Fibroblast of pulmonary artery (primary cell): ENCODE results near the gene OPHN1.

Source experiments
- DNase-seq: peaks from one replicate; pipeline ENCODE4 v3.0.0-alpha.2; 2010; ENCODE audit warnings: low read depth
- H3K4me3 ChIP-seq: replicated peaks from 2 replicates; pipeline ENCODE4 v1.5.1; 2011; ENCODE audit warnings: low read depth, mild to moderate bottlenecking, control low read depth, low read length, moderate library complexity
- CTCF ChIP-seq: IDR thresholded peaks from 2 replicates; pipeline ENCODE4 v1.5.1; 2011; ENCODE audit warnings: mild to moderate bottlenecking, control low read depth, low read length, inconsistent platforms; ENCODE audit errors: missing control alignments

Gene OPHN1

DNA sequence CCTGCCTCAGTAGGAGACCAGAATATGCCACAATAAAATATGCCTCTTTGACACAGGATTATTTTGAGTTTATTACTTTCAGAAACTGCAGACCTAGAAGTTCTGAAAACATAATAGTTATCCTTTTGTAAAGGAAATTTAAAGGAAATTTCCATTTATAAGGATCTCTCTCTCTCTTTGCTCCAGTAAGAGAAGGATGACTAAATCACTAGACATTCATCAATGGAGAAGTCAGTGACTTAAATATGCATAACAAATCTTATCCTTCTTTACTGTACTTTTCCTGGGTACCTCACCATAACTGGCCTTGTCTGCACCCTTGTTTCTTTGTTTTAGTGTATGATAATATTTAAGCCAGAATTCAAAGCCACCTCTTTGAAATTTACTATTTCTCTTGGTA lies 28.3 kb upstream of the OPHN1 start:
- no peak overlapping the region for H3K4me3 ChIP-seq
- no peak for TF ChIP-seq CTCF
- DNase-seq, result no peak

GRCh38 chrX:68461093-68461492 lies 27.8 kb upstream of the OPHN1 start:
- TF ChIP-seq CTCF, result no peak
- H3K4me3 ChIP-seq, result no peak overlapping the region
- DNase-seq, result no peak

- no peak for DNase-seq
- H3K4me3 ChIP-seq, result no peak overlapping the region
- no peak for TF ChIP-seq CTCF
Observed at GRCh38 chrX:68455151-68455510, 21.8 kb upstream of the OPHN1 start.

- no peak overlapping the region for H3K4me3 ChIP-seq
- TF ChIP-seq CTCF, result no peak
- no peak for DNase-seq
Observed at GRCh38 chrX:68454476-68455150, 21.3 kb upstream of the OPHN1 start.

- no peak for DNase-seq
- H3K4me3 ChIP-seq, result no peak overlapping the region
- no peak for TF ChIP-seq CTCF
Observed at GRCh38 chrX:68451720-68452119, 18.4 kb upstream of the OPHN1 start.

DNA sequence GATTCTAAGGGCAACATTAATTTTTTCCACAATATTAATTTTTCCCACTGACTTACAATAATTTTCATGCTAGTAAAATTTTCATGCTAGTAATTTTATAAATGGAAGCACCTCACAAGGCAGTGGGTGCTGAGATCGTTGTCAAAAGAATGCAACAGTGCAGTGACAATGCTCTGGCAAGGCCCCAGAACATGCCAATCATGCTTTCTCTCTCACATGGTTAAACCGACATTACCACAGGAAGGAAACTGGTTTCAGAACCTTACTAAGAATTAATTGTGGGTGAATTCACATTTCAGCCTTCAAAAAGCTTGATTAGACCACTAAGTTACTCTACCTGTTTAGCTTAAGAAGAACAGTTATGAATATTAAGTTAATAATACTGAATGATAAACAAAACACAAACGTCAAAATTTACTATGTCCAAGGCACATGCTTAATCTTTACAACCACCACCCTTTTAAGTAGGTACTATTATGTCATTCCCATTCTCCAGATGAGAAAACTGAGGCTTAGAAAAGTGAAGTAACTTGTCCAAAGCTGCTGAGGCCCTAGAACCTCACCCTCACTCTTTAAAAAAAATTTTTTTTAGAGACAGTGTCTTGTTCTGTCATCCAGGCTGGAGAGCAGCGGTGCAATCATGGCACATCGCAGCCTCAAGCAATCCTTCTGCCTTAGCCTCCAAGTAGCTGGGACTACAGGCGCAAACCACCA lies 10.0 kb upstream of the OPHN1 start:
- H3K4me3 ChIP-seq, result no peak overlapping the region
- no peak for TF ChIP-seq CTCF
- DNase-seq, result peak; percentile 45

GRCh38 chrX:68440940-68441339 lies 7.6 kb upstream of the OPHN1 start:
- TF ChIP-seq CTCF, result no peak

More at GRCh38 chrX:68440940-68441339, 7.6 kb upstream of the OPHN1 start:
- no peak overlapping the region for H3K4me3 ChIP-seq
- DNase-seq, result peak; percentile 85
